ENCODE data around the gene SPRY4.

The SPRY4 gene

DNA sequence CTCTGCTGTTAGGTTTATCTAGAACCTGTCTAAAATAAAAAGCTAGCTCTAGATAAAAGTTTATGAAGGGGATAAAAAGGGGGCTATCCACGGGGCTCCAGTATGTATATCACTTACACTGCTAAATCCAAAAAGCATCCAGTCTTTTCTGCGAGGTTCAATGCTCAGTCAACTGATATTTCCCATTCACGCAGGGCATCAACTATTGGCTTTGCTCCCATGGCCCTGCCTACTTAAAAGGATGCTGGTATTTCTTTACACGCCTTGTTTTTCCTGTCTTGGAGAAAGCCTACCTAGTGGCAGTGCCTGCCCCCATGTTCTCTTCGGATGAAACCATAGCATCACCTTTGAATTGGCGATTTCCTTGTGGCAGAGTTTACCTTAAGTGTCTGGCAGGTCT lies 8.1 kb downstream of the SPRY4 start:
- Histone ChIP-seq H3K36me3 (ENCODE audit: insufficient read depth, low read length) (no peaks in the 10 kb centered on the region), H3K4me1 (ENCODE audit: insufficient read depth, low read length) (peaks cover 34% of the 10 kb centered on the region), H2AFZ (ENCODE audit: low read depth, low read length) (no peak overlapping the region), H3K9me3 (ENCODE audit: low read length) (no peaks in the 10 kb centered on the region), H3K4me3 (ENCODE audit: low read length) (no peak overlapping the region), H3K27me3 (ENCODE audit: insufficient read depth, low read length) (no peaks in the 10 kb centered on the region)

- Histone ChIP-seq H2AFZ (ENCODE audit: low read depth, low read length) (no peak overlapping the region), H3K4me3 (ENCODE audit: low read length) (no peak overlapping the region), H3K4me1 (ENCODE audit: insufficient read depth, low read length) (peaks cover 28% of the 10 kb centered on the region), H3K36me3 (ENCODE audit: insufficient read depth, low read length) (no peaks in the 10 kb centered on the region), H3K27me3 (ENCODE audit: insufficient read depth, low read length) (no peaks in the 10 kb centered on the region), H3K9me3 (ENCODE audit: low read length) (no peaks in the 10 kb centered on the region)
Observed at GRCh38 chr5:142316051-142316450, 8.8 kb downstream of the SPRY4 start.

DNA sequence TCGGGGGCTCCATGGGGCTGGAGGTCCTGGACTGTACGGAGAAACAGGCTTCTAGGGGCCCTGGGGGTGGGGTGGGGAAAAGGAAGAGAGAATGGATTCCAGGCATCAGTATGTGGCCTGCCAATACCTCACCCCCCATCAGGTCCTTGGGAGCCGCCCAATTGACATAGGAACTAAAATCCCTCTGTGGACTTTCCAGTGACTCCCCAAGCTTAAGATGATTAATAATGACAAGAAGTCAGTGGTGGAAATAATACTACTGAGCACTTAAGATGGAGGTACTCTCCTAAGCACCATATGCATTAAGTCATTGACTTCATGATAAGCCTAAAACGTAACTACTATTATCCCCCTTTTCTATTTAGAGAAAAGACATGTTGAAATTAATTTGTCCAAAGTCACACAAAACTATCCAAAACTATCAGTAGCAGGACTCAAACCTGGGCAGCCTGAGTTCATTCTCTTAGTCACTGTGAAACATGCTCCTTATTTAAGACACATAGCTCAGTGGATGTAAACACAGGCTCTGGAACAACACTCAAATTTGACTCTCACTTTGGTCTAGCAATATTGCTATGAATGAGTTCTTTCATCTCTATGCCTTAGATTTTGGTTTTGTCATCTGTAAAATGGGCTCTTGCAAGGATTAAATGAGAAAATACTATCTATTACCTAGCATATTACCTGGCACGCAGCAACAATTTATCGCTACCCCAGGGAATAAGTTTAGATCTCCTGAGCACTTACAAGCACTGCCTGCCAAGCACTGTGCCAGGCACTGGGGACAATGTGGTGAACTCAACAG lies 9.5 kb downstream of the SPRY4 start:
- peaks cover 21% of the 10 kb centered on the region for H3K4me1 ChIP-seq (ENCODE audit: insufficient read depth, low read length)
- H3K36me3 ChIP-seq (ENCODE audit: insufficient read depth, low read length): no peaks in the 10 kb centered on the region
- H3K9me3 ChIP-seq (ENCODE audit: low read length): no peaks in the 10 kb centered on the region
- no peak overlapping the region for H3K4me3 ChIP-seq (ENCODE audit: low read length)
- H2AFZ ChIP-seq (ENCODE audit: low read depth, low read length): no peak overlapping the region
- no peaks in the 10 kb centered on the region for H3K27me3 ChIP-seq (ENCODE audit: insufficient read depth, low read length)

- Histone ChIP-seq H3K4me3 (ENCODE audit: low read length) (no peak overlapping the region), H3K9me3 (ENCODE audit: low read length) (no peaks in the 10 kb centered on the region), H3K4me1 (ENCODE audit: insufficient read depth, low read length) (peaks cover 14% of the 10 kb centered on the region), H2AFZ (ENCODE audit: low read depth, low read length) (no peak overlapping the region), H3K36me3 (ENCODE audit: insufficient read depth, low read length) (no peaks in the 10 kb centered on the region), H3K27me3 (ENCODE audit: insufficient read depth, low read length) (no peaks in the 10 kb centered on the region)
Observed at GRCh38 chr5:142314606-142315005, 10.2 kb downstream of the SPRY4 start.

DNA sequence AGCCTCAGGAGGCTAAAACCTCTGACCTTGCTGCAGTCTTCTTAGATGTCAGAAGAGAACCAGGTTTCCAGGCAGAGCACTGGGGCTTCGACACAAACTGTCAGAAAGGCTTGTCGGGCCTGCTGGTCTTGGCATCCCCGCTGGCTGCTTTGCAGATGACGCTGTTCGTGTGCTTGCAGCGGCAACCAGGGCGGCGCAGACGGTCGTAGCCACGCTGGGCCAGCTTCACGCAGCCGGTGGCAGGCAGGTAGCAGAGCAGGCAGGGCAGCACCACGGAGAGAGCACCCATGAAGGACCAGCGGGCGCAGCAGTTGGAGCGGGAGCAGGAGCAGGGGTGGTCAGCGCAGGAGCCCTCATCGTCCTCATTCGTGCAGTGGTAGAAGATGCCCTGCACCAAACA lies 10.7 kb downstream of the SPRY4 start:
- H3K4me3 ChIP-seq (ENCODE audit: low read length): no peak overlapping the region
- no peaks in the 10 kb centered on the region for H3K27me3 ChIP-seq (ENCODE audit: insufficient read depth, low read length)
- peaks cover 9% of the 10 kb centered on the region for H3K4me1 ChIP-seq (ENCODE audit: insufficient read depth, low read length)
- no peaks in the 10 kb centered on the region for H3K36me3 ChIP-seq (ENCODE audit: insufficient read depth, low read length)
- no peaks in the 10 kb centered on the region for H3K9me3 ChIP-seq (ENCODE audit: low read length)
- no peak overlapping the region for H2AFZ ChIP-seq (ENCODE audit: low read depth, low read length)

GRCh38 chr5:142313682-142314081 lies 11.1 kb downstream of the SPRY4 start:
- Histone ChIP-seq H3K36me3 (ENCODE audit: insufficient read depth, low read length) (no peaks in the 10 kb centered on the region), H3K9me3 (ENCODE audit: low read length) (no peaks in the 10 kb centered on the region), H3K4me1 (ENCODE audit: insufficient read depth, low read length) (peaks cover 8% of the 10 kb centered on the region)

DNA sequence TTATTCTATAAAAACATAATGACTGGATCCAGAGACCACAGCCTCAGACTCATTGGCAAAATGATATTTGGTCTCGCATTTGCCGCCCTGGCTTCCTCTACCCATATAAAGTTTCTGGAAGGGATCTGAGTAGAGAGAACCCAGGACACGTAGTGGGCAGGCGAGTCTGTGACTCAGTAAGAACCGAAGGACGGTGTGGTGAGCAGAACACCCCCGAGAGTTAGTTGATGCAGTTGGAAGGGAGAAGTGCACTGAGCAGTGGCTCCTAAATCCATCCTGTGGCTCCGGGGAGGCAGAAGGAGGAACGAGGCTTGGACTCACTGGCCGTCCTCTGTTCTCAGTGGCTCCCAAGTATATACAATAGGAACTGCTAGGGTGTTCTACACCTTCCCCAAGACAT lies 11.5 kb downstream of the SPRY4 start:
- H3K4me3 ChIP-seq (ENCODE audit: low read length): no peak overlapping the region
- peaks cover 8% of the 10 kb centered on the region for H3K4me1 ChIP-seq (ENCODE audit: insufficient read depth, low read length)
- H3K36me3 ChIP-seq (ENCODE audit: insufficient read depth, low read length): no peaks in the 10 kb centered on the region
- no peaks in the 10 kb centered on the region for H3K9me3 ChIP-seq (ENCODE audit: low read length)
- no peaks in the 10 kb centered on the region for H3K27me3 ChIP-seq (ENCODE audit: insufficient read depth, low read length)
- no peak overlapping the region for H2AFZ ChIP-seq (ENCODE audit: low read depth, low read length)

More at GRCh38 chr5:142313682-142314081, 11.1 kb downstream of the SPRY4 start:
- H2AFZ ChIP-seq (ENCODE audit: low read depth, low read length): no peak overlapping the region
- no peak overlapping the region for H3K4me3 ChIP-seq (ENCODE audit: low read length)
- H3K27me3 ChIP-seq (ENCODE audit: insufficient read depth, low read length): no peaks in the 10 kb centered on the region

DNA sequence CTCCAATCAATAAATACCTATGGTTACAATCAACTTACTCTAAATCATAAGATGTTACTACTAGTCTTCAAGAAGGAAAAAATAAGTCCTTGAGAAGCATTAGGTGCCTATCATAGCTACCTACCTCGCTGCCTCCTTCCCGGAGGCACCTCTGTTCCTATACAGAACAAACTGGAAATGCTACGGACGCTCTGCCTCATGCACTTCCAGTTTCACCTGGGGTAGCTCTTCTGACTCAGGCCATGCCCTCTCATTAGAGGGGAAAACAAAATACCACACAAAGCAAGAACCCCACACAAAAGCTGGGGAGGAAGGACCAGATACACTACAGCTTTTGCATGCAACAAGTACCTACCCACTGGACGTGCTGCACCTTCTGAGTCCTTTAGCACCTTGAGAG lies 12.4 kb downstream of the SPRY4 start:
- H2AFZ ChIP-seq (ENCODE audit: low read depth, low read length): no peak overlapping the region
- no peaks in the 10 kb centered on the region for H3K9me3 ChIP-seq (ENCODE audit: low read length)
- no peaks in the 10 kb centered on the region for H3K27me3 ChIP-seq (ENCODE audit: insufficient read depth, low read length)
- H3K4me1 ChIP-seq (ENCODE audit: insufficient read depth, low read length): peaks cover 8% of the 10 kb centered on the region
- no peak overlapping the region for H3K4me3 ChIP-seq (ENCODE audit: low read length)
- H3K36me3 ChIP-seq (ENCODE audit: insufficient read depth, low read length): no peaks in the 10 kb centered on the region

- no peak overlapping the region for H2AFZ ChIP-seq (ENCODE audit: low read depth, low read length)
- no peaks in the 10 kb centered on the region for H3K27me3 ChIP-seq (ENCODE audit: insufficient read depth, low read length)
- no peak overlapping the region for H3K4me3 ChIP-seq (ENCODE audit: low read length)
- H3K36me3 ChIP-seq (ENCODE audit: insufficient read depth, low read length): no peaks in the 10 kb centered on the region
- peaks cover 8% of the 10 kb centered on the region for H3K4me1 ChIP-seq (ENCODE audit: insufficient read depth, low read length)
- H3K9me3 ChIP-seq (ENCODE audit: low read length): no peaks in the 10 kb centered on the region
Observed at GRCh38 chr5:142311725-142312124, 13.1 kb downstream of the SPRY4 start.

DNA sequence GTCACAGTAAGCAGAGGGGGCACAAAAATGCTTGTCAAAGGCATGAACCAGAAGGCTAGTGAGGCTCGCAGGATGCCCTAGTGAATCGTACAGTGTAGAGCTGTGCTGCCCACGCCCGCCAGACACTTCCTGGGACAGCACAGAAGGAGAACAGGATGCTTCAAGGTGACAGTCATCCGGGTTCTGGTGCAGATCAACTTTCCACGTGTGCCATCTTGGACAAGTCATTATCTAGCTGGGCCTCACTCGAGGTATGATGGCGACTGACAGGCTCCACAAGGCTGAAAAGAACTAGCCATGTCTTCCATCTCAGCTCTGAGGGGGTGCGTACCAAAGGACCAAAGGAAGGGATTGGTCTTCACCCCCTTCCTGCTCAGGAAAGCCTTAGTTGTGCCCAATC lies 14.0 kb downstream of the SPRY4 start:
- H3K4me1 ChIP-seq (ENCODE audit: insufficient read depth, low read length): peaks cover 3% of the 10 kb centered on the region

GRCh38 chr5:142309747-142310318 lies 15.0 kb downstream of the SPRY4 start:
- no peak overlapping the region for H3K4me3 ChIP-seq (ENCODE audit: low read length)
- peaks cover 3% of the 10 kb centered on the region for H3K4me1 ChIP-seq (ENCODE audit: insufficient read depth, low read length)
- no peak overlapping the region for H2AFZ ChIP-seq (ENCODE audit: low read depth, low read length)
- no peaks in the 10 kb centered on the region for H3K27me3 ChIP-seq (ENCODE audit: insufficient read depth, low read length)
- H3K9me3 ChIP-seq (ENCODE audit: low read length): no peaks in the 10 kb centered on the region
- no peaks in the 10 kb centered on the region for H3K36me3 ChIP-seq (ENCODE audit: insufficient read depth, low read length)

More for the DNA sequence above, 14.0 kb downstream of the SPRY4 start:
- Histone ChIP-seq H3K4me3 (ENCODE audit: low read length) (no peak overlapping the region), H3K27me3 (ENCODE audit: insufficient read depth, low read length) (no peaks in the 10 kb centered on the region), H2AFZ (ENCODE audit: low read depth, low read length) (no peak overlapping the region), H3K9me3 (ENCODE audit: low read length) (no peaks in the 10 kb centered on the region), H3K36me3 (ENCODE audit: insufficient read depth, low read length) (no peaks in the 10 kb centered on the region)

GRCh38 chr5:142308358-142308757 lies 16.5 kb downstream of the SPRY4 start:
- Histone ChIP-seq H3K9me3 (ENCODE audit: low read length) (no peaks in the 10 kb centered on the region), H2AFZ (ENCODE audit: low read depth, low read length) (no peak overlapping the region), H3K36me3 (ENCODE audit: insufficient read depth, low read length) (no peaks in the 10 kb centered on the region), H3K27me3 (ENCODE audit: insufficient read depth, low read length) (no peaks in the 10 kb centered on the region), H3K4me3 (ENCODE audit: low read length) (no peak overlapping the region), H3K4me1 (ENCODE audit: insufficient read depth, low read length) (no peaks in the 10 kb centered on the region)

- Histone ChIP-seq H2AFZ (ENCODE audit: low read depth, low read length) (no peak overlapping the region), H3K4me1 (ENCODE audit: insufficient read depth, low read length) (no peaks in the 10 kb centered on the region), H3K9me3 (ENCODE audit: low read length) (no peaks in the 10 kb centered on the region), H3K27me3 (ENCODE audit: insufficient read depth, low read length) (no peaks in the 10 kb centered on the region), H3K36me3 (ENCODE audit: insufficient read depth, low read length) (no peaks in the 10 kb centered on the region), H3K4me3 (ENCODE audit: low read length) (no peak overlapping the region)
Observed at GRCh38 chr5:142307146-142307890, 17.5 kb downstream of the SPRY4 start.
